Keratinocyte (primary cell): ENCODE data around the gene B3GAT1. TPM values are rescaled to one million over a fixed set of nuclear protein-coding genes. Genes with fewer than 3 reads are reported as not detected.

Experiments used
- DNase-seq: peaks from one replicate; pipeline ENCODE4 v3.0.0-alpha.2; 2011; ENCODE audit warnings: low read depth, missing footprints, low spot score
- FAIRE-seq: peaks from 2 replicates; lab custom pipeline; 2011; peaks lifted over from hg19 to GRCh38; lab: Jason Lieb, UNC
- H2AFZ ChIP-seq: 2 replicates; pipeline ENCODE4 v1.6.0; 2012; ENCODE audit warnings: low read length, control low read depth, inconsistent platforms; ENCODE audit not compliant: control insufficient read depth
- H3K27ac ChIP-seq: 2 replicates; pipeline ENCODE4 v1.5.1; 2011; ENCODE audit warnings: low read length; ENCODE audit not compliant: control insufficient read depth, insufficient read depth
- H3K27me3 ChIP-seq: 3 replicates; pipeline ENCODE4 v1.6.0; 2011; ENCODE audit warnings: low read length; ENCODE audit not compliant: control insufficient read depth, insufficient read depth; ENCODE audit errors: extremely low read depth
- H3K36me3 ChIP-seq, 2 experiments: 2 replicates in 1 of 2; 3 replicates in 1 of 2; pipeline ENCODE4 v1.5.1; 2011; ENCODE audit warnings: low read length in 2 of 2, mild to moderate bottlenecking in 1 of 2; ENCODE audit not compliant: control insufficient read depth in 2 of 2, insufficient read depth in 2 of 2; ENCODE audit errors: extremely low read depth in 1 of 2
- H3K4me1 ChIP-seq: 3 replicates; pipeline ENCODE4 v1.5.1; 2011; ENCODE audit warnings: low read length; ENCODE audit not compliant: control insufficient read depth, insufficient read depth; ENCODE audit errors: extremely low read depth
- H3K4me2 ChIP-seq: 3 replicates; pipeline ENCODE4 v1.6.0; 2011; ENCODE audit warnings: low read depth, low read length; ENCODE audit not compliant: control insufficient read depth, insufficient read depth; ENCODE audit errors: extremely low read depth
- H3K4me3 ChIP-seq, 3 experiments: fragments of 200-600 bp in 1 of 3; sonication (generic) in 1 of 3; 2 replicates in 2 of 3; 3 replicates in 1 of 3; pipeline ENCODE4 v1.5.1; 2011 to 2016; ENCODE audit warnings: low read length in 3 of 3, mild to moderate bottlenecking in 3 of 3, control low read depth in 2 of 3, inconsistent platforms in 1 of 3, low read depth in 1 of 3, mixed read lengths in 1 of 3, mixed run types in 1 of 3, moderate library complexity in 1 of 3; ENCODE audit not compliant: control insufficient read depth in 2 of 3, insufficient read depth in 2 of 3; ENCODE audit errors: extremely low read depth in 1 of 3
- H3K79me2 ChIP-seq: 2 replicates; pipeline ENCODE4 v1.6.0; 2012; ENCODE audit warnings: low read length; ENCODE audit not compliant: control insufficient read depth, insufficient read depth
- H3K9ac ChIP-seq: 3 replicates; pipeline ENCODE4 v1.6.0; 2011; ENCODE audit warnings: low read length; ENCODE audit not compliant: control insufficient read depth, insufficient read depth; ENCODE audit errors: extremely low read depth
- H3K9me1 ChIP-seq: 3 replicates; pipeline ENCODE4 v1.6.0; 2011; ENCODE audit warnings: low read length; ENCODE audit not compliant: control insufficient read depth, insufficient read depth; ENCODE audit errors: extremely low read depth
- H3K9me3 ChIP-seq: 2 replicates; pipeline ENCODE4 v1.5.1; 2012; ENCODE audit warnings: low read depth, low read length; ENCODE audit not compliant: control insufficient read depth
- H4K20me1 ChIP-seq: 3 replicates; pipeline ENCODE4 v1.6.0; 2011; ENCODE audit warnings: low read length; ENCODE audit not compliant: control insufficient read depth, insufficient read depth; ENCODE audit errors: extremely low read depth
- CTCF ChIP-seq, 3 experiments: IDR thresholded peaks in 1 of 3; conservative IDR thresholded peaks in 1 of 3; optimal IDR thresholded peaks in 1 of 3; 2 replicates in 2 of 3; 3 replicates in 1 of 3; pipeline versions ENCODE3 to v1.5.1; 2011; ENCODE audit warnings: low read length in 3 of 3, mild to moderate bottlenecking in 3 of 3, moderate library complexity in 2 of 3, control low read depth in 1 of 3, inconsistent platforms in 1 of 3; ENCODE audit not compliant: insufficient read depth in 2 of 3; ENCODE audit errors: extremely low read depth in 1 of 3
- EZH2 ChIP-seq: IDR thresholded peaks from one replicate; pipeline ENCODE4 v1.6.1; 2012; ENCODE audit warnings: inconsistent platforms, mild to moderate bottlenecking, low read length, moderate library complexity
- dilution Hi-C: fragments of 300-500 bp; cut with MboI; formaldehyde crosslinking; loops from one replicate; pipeline ENCODE4 v1.7.0; 2020; ENCODE audit warnings: low sequenced_read_pairs; ENCODE audit not compliant: extremely low pct_ligation_motif_present
- polyA plus RNA-seq, 5 experiments: library from polyadenylated mRNA; depleted of rRNA in 3 of 5; stranded (reverse) in 3 of 5; stranded (forward) in 1 of 5; unstranded in 1 of 5; fragments of >200 nt; gene quantifications; 1 replicate in 1 of 5; 2 replicates in 3 of 5; 3 replicates in 1 of 5; pipeline versions ENCODE4 v1.2.1 to v1.2.3, GENCODE V29; 2011 to 2012; ENCODE audit warnings: missing spikeins in 2 of 5, low read depth in 1 of 5, low replicate concordance in 1 of 5

Gene B3GAT1
- polyA plus RNA-seq, 1 donor (not counting 4 experiments of a cell fraction or from before 2014, with no cell fraction given): 0.04 TPM

- no peaks in the 10 kb centered on the region for H3K4me1 ChIP-seq
- H3K9me3 ChIP-seq: no peaks in the 10 kb centered on the region
- TF ChIP-seq CTCF (optimal IDR thresholded peaks at IDR 0.05 in 1 of 3, IDR thresholded peaks at IDR 0.05 in 1 of 3, conservative IDR thresholded peaks at IDR 0.05 in 1 of 3; ENCODE audit: extremely low read depth in 1 of 3, insufficient read depth in 2 of 3, low read length in 3 of 3): no peak
- TF ChIP-seq EZH2: no peak
- no peak overlapping the region for H3K27ac ChIP-seq
- peaks cover 35% of the 10 kb centered on the region for H3K27me3 ChIP-seq
- H3K79me2 ChIP-seq: no peaks in the 10 kb centered on the region
- H3K9me1 ChIP-seq: no peaks in the 10 kb centered on the region
- H2AFZ ChIP-seq: no peak overlapping the region
- no peak for DNase-seq
- no peaks in the 10 kb centered on the region for H3K36me3 ChIP-seq
- FAIRE-seq: no peak
- no peak overlapping the region for H3K4me3 ChIP-seq
- no peak overlapping the region for H3K9ac ChIP-seq
- H3K4me2 ChIP-seq: no peak overlapping the region
- dilution Hi-C loops: no loop called here
- H4K20me1 ChIP-seq: no peaks in the 10 kb centered on the region
These were observed 4.7 kb upstream of the B3GAT1 start for GRCh38 chr11:134416726-134417125.

- Histone ChIP-seq H2AFZ (no peak overlapping the region), H3K9me1 (no peaks in the 10 kb centered on the region), H3K27ac (no peak overlapping the region), H3K4me2 (no peak overlapping the region), H3K4me3 (no peak overlapping the region), H3K27me3 (peaks cover 52% of the 10 kb centered on the region), H3K9me3 (no peaks in the 10 kb centered on the region), H4K20me1 (no peaks in the 10 kb centered on the region), H3K79me2 (no peaks in the 10 kb centered on the region), H3K9ac (no peak overlapping the region), H3K4me1 (no peaks in the 10 kb centered on the region), H3K36me3 (no peaks in the 10 kb centered on the region)
- FAIRE-seq (no peak), DNase-seq (no peak)
- dilution Hi-C loops: no loop called here
- no peak for TF ChIP-seq CTCF (optimal IDR thresholded peaks at IDR 0.05 in 1 of 3, IDR thresholded peaks at IDR 0.05 in 1 of 3, conservative IDR thresholded peaks at IDR 0.05 in 1 of 3; ENCODE audit: extremely low read depth in 1 of 3, insufficient read depth in 2 of 3, low read length in 3 of 3)
- peak; percentile 25 for TF ChIP-seq EZH2
These were observed 3.0 kb upstream of the B3GAT1 start for GRCh38 chr11:134414766-134415765.
